NB4 (cell line): ENCODE results near the gene HYDIN.

ENCODE experiments used
- DNase-seq: peaks from one replicate; pipeline ENCODE4 v3.0.0; 2010; ENCODE audit warnings: low read depth
- H3K4me3 ChIP-seq: one replicate; pipeline ENCODE4 v1.5.1; 2011; ENCODE audit warnings: mild to moderate bottlenecking, low read depth, low read length, moderate library complexity
- MYC ChIP-seq: IDR thresholded peaks from 2 replicates; pipeline ENCODE4 v1.6.1; 2011; ENCODE audit warnings: low read depth, low read length
- POLR2A ChIP-seq: IDR thresholded peaks from 2 replicates; pipeline ENCODE4 v1.6.1; 2011; ENCODE audit warnings: mild to moderate bottlenecking; ENCODE audit not compliant: insufficient read length; ENCODE audit errors: extremely low read depth
- TF ChIP-seq, protein P1 (sequence below): IDR thresholded peaks from one replicate; pipeline ENCODE4 v1.5.1; 2012; ENCODE audit warnings: low read depth, low read length
- TF ChIP-seq, protein P2 (sequence below): IDR thresholded peaks from 2 replicates; pipeline ENCODE4 v1.6.1; 2011; ENCODE audit warnings: low read depth, low read length

HYDIN gene

DNA sequence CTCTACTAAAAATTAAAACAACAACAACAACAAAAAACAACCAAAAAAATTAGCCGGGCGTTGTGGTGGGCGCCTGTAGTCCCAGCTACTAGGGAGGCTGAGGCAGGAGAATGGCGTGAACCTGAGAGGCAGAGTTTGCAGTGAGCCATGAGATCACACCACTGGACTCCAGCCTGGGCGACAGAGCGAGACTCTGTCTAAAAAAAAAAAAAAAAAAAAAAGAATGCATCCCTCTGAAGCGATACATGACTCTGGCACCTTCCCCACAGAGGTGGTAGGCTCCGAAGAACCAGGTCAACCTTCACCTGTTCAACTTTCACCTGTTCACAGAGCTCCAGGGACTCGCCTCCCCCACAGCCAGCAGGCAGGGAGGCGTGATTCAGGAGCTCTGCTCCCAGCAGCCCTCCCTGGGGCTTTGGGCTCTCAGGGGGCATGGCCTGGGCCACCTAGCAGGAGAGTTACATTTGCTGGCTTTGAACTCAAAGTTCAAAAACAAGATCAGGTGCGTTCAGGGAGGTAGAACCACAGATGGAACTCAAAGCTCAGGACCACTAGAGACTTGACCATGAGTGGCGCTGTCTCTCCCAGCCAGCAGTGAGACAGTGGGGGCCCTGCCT is 435.1 kb downstream of the HYDIN start:
- TF ChIP-seq MYC (no peak), POLR2A (no peak)
- TF ChIP-seq, protein P1, sequence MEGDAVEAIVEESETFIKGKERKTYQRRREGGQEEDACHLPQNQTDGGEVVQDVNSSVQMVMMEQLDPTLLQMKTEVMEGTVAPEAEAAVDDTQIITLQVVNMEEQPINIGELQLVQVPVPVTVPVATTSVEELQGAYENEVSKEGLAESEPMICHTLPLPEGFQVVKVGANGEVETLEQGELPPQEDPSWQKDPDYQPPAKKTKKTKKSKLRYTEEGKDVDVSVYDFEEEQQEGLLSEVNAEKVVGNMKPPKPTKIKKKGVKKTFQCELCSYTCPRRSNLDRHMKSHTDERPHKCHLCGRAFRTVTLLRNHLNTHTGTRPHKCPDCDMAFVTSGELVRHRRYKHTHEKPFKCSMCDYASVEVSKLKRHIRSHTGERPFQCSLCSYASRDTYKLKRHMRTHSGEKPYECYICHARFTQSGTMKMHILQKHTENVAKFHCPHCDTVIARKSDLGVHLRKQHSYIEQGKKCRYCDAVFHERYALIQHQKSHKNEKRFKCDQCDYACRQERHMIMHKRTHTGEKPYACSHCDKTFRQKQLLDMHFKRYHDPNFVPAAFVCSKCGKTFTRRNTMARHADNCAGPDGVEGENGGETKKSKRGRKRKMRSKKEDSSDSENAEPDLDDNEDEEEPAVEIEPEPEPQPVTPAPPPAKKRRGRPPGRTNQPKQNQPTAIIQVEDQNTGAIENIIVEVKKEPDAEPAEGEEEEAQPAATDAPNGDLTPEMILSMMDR: no peak
- TF ChIP-seq, protein P2, sequence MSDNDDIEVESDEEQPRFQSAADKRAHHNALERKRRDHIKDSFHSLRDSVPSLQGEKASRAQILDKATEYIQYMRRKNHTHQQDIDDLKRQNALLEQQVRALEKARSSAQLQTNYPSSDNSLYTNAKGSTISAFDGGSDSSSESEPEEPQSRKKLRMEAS: no peak
- no peak for DNase-seq
- no peak overlapping the region for H3K4me3 ChIP-seq

DNA sequence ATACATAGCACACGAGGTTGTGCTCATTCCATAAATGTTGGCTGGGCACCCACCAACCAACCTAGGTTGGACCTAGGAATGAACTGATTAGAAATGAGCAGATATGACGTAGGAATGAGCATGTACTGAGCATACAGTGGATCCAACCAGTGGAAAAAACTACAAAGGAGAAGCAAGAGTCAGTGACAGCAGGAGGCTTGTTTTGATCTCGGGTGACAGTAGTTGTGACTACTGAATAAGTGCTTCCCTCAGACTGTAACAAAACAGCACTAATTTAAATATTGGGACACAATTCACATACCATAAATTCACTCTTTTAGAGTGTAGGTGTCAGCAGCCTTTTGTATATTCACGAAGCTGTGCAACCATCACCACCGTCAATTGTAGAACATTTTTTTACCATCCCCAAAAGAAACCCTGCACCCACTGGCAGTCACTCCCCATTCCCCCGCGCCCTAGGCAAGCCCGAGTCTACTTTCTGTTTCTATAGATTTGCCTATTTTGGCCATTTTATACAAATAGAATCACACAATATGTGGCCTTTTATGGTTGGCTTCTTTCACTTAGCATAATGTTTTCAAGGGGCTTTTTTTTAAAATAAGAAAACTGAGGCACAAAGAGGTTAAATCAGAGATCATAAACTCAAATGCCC is 436.5 kb downstream of the HYDIN start:
- TF ChIP-seq POLR2A (no peak), MYC (no peak)
- TF ChIP-seq, protein P1: no peak
- TF ChIP-seq, protein P2: no peak
- DNase-seq: no peak
- H3K4me3 ChIP-seq: no peak overlapping the region

DNA sequence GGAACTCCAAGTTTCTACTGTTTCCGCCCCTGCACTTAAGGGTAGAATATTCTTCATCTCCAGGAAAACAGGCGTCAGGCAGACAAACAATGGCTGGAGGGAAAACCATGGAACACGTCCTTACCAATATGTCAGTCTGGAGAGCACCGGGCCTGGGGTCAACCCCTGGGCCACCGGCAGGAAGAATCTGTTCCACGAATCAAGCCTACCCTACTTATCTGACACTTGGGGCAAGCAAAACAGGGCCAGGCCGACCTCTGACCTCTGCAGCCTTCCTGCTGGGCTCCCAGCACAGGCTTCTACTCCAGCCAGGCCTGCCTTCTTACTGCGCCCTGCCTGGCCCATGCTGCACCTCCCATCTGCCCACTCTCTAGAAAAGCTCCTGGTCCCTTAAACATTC is 439.7 kb downstream of the HYDIN start:
- H3K4me3 ChIP-seq: no peak overlapping the region
- no peak for DNase-seq
- TF ChIP-seq POLR2A: no peak
- TF ChIP-seq, protein P1: no peak
- TF ChIP-seq, protein P2: no peak
- no peak for TF ChIP-seq MYC

DNA sequence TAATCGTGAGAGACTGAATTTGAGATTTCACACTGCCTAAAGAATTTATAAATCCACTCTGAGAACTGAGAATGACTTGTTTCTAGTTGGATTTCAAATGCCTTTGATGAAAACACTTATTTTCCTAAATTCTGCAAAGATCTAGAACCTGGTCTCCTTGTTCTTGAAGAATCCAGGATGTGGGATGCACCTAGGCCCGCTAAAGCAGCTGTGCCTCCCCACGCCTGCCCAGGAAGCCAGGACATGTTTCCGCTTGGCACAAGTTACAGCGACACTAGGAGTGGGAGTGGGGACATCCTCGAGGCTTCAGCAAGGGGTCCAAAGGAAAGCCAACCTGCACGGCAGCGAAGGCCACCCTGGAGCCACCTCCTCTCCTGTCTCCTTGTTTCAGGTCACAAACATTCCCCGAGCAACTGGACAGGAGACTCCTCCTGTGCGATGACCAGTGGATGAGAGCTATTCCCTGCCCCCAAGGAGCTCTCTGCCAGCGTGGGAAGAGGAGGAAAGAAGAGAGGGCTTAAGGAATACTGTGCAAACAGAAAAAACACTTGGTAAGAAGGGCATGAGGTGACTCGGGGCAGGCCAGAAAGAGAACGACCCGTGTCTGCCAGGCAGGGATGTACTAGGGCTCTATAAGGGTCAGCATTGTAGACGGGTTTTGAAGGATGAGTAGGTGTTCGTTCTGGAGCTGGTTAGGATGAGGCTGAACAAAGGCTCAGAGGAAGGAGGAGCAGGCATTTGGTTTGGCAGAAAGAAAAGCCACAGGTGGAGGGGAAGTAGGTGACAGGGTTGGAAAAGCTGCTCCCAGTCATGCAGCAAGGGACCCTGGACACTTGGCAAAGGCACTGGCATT is 440.7 kb downstream of the HYDIN start:
- DNase-seq: no peak
- H3K4me3 ChIP-seq: no peak overlapping the region
- TF ChIP-seq MYC: no peak
- TF ChIP-seq POLR2A: no peak
- TF ChIP-seq, protein P2: no peak
- TF ChIP-seq, protein P1: no peak

DNA sequence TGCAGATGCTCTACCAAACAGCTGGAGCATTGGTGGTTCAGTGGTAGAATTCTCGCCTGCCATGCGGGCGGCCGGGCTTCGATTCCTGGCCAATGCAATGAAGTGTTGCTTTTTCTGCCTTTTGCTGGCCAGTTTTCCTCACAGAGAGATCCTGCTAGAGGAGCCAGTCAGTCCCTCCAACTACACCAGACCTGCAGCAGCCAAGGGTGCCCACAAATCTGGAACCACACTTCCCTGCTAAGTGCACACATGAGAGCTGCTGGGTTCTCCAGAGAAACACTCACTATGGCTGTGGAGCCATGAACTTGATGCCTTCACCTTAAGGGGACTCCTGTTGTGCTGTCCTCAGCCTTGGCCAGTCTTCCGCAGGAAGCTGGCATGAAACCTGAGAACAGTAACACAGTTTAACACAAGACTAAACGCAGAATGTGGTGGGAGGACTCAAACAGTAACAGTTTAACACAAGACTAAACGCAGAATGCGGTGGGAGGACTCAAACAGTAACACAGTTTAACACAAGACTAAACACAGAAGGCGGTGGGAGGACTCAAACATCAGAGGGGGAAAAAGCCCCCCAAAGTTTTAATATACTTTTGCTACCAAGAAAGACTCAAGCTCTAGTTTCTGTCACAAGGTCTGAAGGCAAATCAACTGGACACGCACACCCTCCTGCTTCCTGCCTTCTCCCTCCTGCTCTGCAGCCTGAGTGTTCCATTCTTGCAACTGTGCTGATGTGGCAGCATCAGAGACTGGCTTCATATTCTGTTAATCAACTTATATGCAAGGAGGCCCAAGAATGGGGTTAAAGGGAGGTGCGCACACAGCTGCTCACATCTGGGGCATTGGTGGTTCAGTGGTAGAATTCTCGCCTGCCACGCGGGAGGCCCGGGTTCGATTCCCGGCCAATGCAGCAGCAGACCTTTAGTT is 441.6 kb downstream of the HYDIN start:
- DNase-seq: peak; percentile 25
- H3K4me3 ChIP-seq: no peak overlapping the region
- TF ChIP-seq, protein P2: no peak
- TF ChIP-seq POLR2A (no peak), MYC (no peak)
- TF ChIP-seq, protein P1: no peak
